PFSK-1 (cell line): Measurements from ENCODE around the gene HBE1.
"Not testable (repeated sequence)": the region's sequence is repeated elsewhere in the genome, so short reads cannot be mapped to it uniquely, and the experiment has no call there.

Source experiments
- FOXP2 ChIP-seq: optimal IDR thresholded peaks from 2 replicates; pipeline ENCODE3; 2011; ENCODE audit warnings: borderline replicate concordance, control low read depth, inconsistent platforms; ENCODE audit not compliant: insufficient read depth; ENCODE audit errors: extremely low read length, extremely low read depth
- POLR2AphosphoS5 ChIP-seq: IDR thresholded peaks from 2 replicates; pipeline ENCODE4 v1.6.1; 2012; ENCODE audit warnings: low read depth, mild to moderate bottlenecking, control low read depth, low read length, moderate library complexity
- SIN3A ChIP-seq: IDR thresholded peaks from 2 replicates; pipeline ENCODE4 v1.6.1; 2012; ENCODE audit warnings: mild to moderate bottlenecking, low read length, moderate library complexity, borderline replicate concordance; ENCODE audit not compliant: insufficient read depth
- TAF1 ChIP-seq: IDR thresholded peaks from 2 replicates; pipeline ENCODE4 v1.6.1; 2012; ENCODE audit warnings: low read length, control low read depth, borderline replicate concordance; ENCODE audit not compliant: insufficient read depth
- TF ChIP-seq, protein P1 (sequence below), 2 experiments: IDR thresholded peaks; 2 replicates each; pipeline versions ENCODE4 v1.6.1 to v1.8.0; 2011 to 2012; ENCODE audit warnings: low read depth in 2 of 2, low read length in 2 of 2, control low read depth in 1 of 2, inconsistent platforms in 1 of 2, mild to moderate bottlenecking in 1 of 2, moderate library complexity in 1 of 2; ENCODE audit not compliant: insufficient read depth in 1 of 2

Gene HBE1

DNA sequence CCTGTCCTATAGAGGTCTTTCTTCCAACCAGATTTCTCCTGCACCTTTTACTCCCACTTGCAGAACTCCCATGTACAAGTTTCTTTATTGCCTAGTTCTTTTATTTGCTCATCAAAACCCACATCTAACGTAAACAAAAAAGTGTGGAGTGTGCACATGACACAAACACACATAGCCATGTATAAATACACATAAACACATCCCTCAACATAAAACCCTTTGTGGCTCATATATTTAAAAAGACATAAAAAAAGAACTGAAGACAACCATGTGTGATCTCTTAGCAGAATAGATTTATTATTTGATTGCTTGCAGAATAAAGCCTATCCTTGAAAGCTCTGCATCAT is 16.9 kb downstream of the HBE1 start:
- no peak for TF ChIP-seq SIN3A
- no peak for TF ChIP-seq FOXP2
- no peak for TF ChIP-seq POLR2AphosphoS5
- no peak for TF ChIP-seq TAF1
- TF ChIP-seq, protein P1, sequence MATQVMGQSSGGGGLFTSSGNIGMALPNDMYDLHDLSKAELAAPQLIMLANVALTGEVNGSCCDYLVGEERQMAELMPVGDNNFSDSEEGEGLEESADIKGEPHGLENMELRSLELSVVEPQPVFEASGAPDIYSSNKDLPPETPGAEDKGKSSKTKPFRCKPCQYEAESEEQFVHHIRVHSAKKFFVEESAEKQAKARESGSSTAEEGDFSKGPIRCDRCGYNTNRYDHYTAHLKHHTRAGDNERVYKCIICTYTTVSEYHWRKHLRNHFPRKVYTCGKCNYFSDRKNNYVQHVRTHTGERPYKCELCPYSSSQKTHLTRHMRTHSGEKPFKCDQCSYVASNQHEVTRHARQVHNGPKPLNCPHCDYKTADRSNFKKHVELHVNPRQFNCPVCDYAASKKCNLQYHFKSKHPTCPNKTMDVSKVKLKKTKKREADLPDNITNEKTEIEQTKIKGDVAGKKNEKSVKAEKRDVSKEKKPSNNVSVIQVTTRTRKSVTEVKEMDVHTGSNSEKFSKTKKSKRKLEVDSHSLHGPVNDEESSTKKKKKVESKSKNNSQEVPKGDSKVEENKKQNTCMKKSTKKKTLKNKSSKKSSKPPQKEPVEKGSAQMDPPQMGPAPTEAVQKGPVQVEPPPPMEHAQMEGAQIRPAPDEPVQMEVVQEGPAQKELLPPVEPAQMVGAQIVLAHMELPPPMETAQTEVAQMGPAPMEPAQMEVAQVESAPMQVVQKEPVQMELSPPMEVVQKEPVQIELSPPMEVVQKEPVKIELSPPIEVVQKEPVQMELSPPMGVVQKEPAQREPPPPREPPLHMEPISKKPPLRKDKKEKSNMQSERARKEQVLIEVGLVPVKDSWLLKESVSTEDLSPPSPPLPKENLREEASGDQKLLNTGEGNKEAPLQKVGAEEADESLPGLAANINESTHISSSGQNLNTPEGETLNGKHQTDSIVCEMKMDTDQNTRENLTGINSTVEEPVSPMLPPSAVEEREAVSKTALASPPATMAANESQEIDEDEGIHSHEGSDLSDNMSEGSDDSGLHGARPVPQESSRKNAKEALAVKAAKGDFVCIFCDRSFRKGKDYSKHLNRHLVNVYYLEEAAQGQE (IDR thresholded peaks at IDR 0.05; ENCODE audit: insufficient read depth in 1 of 2, low read depth in 2 of 2, low read length in 2 of 2): no peak

DNA sequence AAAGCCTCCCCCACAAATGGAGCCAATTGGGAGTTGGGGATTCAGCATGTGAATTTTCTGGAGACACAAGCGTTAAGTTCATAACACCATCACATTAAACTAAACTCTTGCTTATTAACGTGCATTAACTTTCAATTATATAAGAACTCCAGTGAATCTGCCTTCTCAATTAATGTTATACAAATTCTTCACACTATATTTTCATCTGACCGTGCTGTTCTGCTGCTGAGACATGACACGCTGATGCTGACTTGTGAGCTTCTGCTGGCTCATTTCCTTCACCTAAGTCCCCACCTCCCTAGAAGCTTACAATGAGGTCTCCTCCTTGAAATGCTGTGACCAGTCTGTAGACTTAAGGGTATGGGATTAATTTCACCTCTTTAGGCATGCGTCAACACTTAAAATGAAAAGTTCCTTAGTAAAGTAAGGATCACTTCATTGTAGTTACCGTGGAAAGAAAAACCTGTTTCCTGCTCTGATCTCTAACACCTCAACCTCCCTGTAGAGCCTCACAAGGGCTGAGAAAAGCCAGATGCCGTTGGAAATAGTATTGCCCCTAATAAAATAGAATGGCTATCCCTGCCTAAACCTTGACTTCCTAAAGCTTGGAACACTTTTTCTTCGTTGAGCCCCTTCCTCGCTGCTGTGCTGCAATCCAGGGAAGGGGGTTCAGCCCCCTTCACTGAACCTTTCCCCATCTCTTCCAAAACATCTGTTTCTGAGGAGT is 17.4 kb downstream of the HBE1 start:
- TF ChIP-seq TAF1: no peak

DNA sequence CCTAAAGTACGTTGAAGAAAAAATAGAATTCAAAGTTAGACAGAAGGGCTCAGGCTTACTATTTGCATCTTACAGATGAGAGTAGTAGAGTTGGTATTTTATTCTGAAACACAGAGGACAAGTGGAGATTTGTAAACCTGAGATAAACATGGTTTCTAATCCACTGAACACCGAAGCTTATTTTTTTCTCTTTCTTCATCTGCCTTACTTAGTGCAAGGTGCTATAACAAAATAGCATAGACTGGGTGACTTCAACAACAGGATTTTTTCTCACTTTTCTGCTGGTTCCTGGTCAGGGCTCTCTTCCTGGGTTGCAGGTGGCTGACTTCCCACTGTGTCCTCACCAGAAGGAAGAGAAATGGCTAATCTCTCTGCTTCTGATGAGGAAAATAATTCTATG is 18.0 kb downstream of the HBE1 start:
- TF ChIP-seq TAF1 (no peak), SIN3A (no peak), FOXP2 (no peak)
- TF ChIP-seq, protein P1 (IDR thresholded peaks at IDR 0.05; ENCODE audit: insufficient read depth in 1 of 2, low read depth in 2 of 2, low read length in 2 of 2): no peak

DNA sequence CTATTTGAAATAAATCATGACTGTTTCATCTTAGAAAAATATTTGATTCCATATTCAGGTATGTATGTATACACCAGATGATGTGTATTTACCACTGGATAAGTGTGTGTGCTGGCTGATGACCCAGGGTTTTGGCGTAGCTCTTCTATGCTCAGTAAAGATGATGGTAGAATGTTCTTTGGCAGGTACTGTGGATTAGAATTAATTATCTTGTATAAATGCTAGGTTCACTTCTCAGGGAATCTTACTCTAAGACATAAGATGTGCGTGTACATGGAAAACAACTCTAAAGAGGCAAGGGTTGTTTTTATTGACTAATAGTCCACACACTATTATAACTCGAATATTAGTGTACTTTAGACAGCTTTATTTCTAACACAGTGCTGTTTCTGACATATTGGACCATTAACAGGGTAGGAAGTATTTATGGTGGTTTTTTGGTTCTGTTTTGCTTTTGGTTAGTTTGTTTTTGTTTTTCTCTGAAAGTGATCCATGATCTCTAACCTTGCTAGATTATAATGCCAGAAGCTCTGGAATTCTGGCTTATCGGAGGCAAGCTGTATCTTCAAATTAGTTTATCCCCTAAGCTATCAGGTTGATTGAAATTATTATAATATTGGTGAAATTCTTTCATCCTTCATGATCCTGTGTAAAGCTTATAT is 19.1 kb downstream of the HBE1 start:
- no peak for TF ChIP-seq SIN3A

DNA sequence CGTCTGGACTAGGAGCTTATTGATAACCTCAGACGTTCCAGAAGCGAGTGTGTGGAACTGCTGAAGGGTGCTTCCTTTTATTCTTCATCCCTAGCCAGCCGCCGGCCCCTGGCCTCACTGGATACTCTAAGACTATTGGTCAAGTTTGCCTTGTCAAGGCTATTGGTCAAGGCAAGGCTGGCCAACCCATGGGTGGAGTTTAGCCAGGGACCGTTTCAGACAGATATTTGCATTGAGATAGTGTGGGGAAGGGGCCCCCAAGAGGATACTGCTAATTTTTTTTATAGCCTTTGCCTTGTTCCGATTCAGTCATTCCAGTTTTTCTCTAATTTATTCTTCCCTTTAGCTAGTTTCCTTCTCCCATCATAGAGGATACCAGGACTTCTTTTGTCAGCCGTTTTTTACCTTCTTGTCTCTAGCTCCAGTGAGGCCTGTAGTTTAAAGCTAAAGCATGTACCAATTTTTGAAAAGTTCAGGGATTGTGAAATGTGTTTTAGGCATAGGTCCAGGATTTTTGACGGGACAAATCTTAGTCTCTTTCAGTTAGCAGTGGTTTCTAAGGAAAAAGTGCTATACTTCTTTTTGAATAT is 19.8 kb downstream of the HBE1 start, which contains the start of gene HBG1:
Gene HBG1 (minus strand): TSS at position 51 of the 590 bp plus-strand sequence. CDS start 53 bp downstream, outside the sequence.
- TF ChIP-seq FOXP2, TAF1, SIN3A: not testable (repeated sequence)

DNA sequence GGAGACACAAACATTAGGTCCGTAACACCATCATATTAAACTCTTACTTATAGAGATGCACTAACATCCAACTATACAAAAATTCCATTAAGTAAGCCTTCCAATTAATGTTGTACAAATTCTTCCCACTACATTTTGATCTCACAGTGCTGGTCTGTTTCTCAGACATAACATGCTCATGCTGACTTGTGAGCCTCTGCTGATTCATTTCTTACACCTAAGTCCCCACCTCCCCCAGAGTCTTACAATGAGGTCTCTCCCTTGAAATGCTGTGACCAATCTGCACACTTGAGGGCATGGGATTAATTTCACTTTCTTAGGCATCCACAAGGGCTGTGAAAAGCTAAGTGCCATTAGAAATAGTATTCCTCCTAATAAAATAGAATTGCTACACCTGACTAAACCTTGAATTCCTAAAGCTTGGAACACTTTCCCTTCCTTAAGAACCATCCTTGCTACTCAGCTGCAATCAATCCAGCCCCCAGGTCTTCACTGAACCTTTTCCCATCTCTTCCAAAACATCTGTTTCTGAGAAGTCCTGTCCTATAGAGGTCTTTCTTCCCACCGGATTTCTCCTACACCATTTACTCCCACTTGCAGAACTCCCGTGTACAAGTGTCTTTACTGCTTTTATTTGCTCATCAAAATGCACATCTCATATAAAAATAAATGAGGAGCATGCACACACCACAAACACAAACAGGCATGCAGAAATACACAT is 22.1 kb downstream of the HBE1 start:
- TF ChIP-seq FOXP2 (no peak), SIN3A (no peak), POLR2AphosphoS5 (no peak), TAF1 (no peak)
- TF ChIP-seq, protein P1 (IDR thresholded peaks at IDR 0.05; ENCODE audit: insufficient read depth in 1 of 2, low read depth in 2 of 2, low read length in 2 of 2): no peak
